ENCODE measurements around the gene ZBTB7C. TPM values are rescaled to one million over a fixed set of nuclear protein-coding genes. Genes with fewer than 3 reads are reported as not detected.
A peak's percentile ranks its signal among the peaks of the same experiment; 100 is the strongest.

Gene ZBTB7C
- total RNA-seq, 4 donors from 2014 or later: 26.0 to 50.6 (median 46.2) TPM

DNA sequence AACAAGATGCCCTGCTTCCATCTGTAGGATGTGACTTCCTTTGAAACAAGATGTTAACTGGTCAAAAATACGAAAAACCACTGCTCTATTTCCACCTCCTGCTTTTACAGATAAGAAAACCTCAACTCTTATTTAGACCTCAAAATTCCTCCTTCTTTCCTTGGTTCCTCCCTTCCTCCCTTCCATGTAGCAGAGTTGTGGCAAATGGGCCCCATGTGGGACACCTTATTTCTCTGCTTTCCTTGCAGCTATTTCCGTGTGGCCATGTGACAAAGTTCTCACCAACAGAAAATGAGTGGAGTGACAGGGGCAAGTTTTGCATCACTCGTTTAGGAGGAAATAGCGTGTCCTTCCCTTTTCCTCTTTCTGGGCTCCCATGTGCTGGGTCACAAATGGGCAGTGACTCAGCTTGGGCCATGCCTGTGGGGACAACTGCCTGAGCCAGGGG, 409.4 kb downstream of the ZBTB7C start:
- Histone ChIP-seq H3K4me1 (peaks cover 7% of the 10 kb centered on the region), H3K27me3 (no peaks in the 10 kb centered on the region), H3K36me3 (no peaks in the 10 kb centered on the region), H3K9me3 (no peaks in the 10 kb centered on the region), H3K27ac (no peak overlapping the region), H3K4me3 (no peak overlapping the region)
- DNase-seq (ENCODE audit: low spot score in 2 of 2): no peak
- TF ChIP-seq, protein P1, sequence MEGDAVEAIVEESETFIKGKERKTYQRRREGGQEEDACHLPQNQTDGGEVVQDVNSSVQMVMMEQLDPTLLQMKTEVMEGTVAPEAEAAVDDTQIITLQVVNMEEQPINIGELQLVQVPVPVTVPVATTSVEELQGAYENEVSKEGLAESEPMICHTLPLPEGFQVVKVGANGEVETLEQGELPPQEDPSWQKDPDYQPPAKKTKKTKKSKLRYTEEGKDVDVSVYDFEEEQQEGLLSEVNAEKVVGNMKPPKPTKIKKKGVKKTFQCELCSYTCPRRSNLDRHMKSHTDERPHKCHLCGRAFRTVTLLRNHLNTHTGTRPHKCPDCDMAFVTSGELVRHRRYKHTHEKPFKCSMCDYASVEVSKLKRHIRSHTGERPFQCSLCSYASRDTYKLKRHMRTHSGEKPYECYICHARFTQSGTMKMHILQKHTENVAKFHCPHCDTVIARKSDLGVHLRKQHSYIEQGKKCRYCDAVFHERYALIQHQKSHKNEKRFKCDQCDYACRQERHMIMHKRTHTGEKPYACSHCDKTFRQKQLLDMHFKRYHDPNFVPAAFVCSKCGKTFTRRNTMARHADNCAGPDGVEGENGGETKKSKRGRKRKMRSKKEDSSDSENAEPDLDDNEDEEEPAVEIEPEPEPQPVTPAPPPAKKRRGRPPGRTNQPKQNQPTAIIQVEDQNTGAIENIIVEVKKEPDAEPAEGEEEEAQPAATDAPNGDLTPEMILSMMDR (IDR thresholded peaks at IDR 0.05): no peak
- TF ChIP-seq POLR2A (IDR thresholded peaks at IDR 0.05): no peak
- no peak for TF ChIP-seq POLR2AphosphoS5 (IDR thresholded peaks at IDR 0.05)
- TF ChIP-seq EP300 (IDR thresholded peaks at IDR 0.05): no peak
- 84% methylated on average over 4 of the region's 4 CpGs for WGBS

DNA sequence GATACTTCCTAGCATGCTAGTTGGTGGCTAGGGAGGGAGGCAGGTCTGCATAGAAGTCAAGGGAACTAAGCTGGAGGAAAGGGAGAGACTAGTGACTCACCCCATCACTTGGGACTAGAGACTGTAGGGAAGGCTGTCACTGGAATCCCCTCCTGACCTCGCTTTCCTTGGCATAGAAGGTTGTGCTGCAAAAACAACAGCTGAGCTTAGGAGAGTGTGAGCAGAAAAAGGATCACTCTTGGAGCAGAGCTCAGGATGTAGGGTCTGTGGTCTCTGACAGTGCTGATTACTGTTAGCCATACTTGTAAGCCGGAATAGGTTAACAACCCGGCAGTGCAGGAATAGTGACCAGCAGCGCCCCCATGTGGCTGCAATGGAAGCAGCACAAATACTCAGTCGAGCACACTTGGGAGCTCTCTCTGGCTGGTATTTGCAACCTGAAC, 411.8 kb downstream of the ZBTB7C start:
- no peaks in the 10 kb centered on the region for H3K27me3 ChIP-seq
- H3K4me1 ChIP-seq: no peaks in the 10 kb centered on the region
- no peak overlapping the region for H3K27ac ChIP-seq
- no peak overlapping the region for H3K4me3 ChIP-seq
- H3K36me3 ChIP-seq: no peaks in the 10 kb centered on the region
- no peak for DNase-seq (ENCODE audit: low spot score in 2 of 2)
- H3K9me3 ChIP-seq: no peaks in the 10 kb centered on the region
- TF ChIP-seq POLR2A (IDR thresholded peaks at IDR 0.05) (no peak), POLR2AphosphoS5 (IDR thresholded peaks at IDR 0.05) (no peak), EP300 (IDR thresholded peaks at IDR 0.05) (no peak)
- TF ChIP-seq, protein P1 (IDR thresholded peaks at IDR 0.05): peak in 1 of 2 donors; percentile 9
- WGBS: 56% methylated on average over 5 of the region's 5 CpGs

DNA sequence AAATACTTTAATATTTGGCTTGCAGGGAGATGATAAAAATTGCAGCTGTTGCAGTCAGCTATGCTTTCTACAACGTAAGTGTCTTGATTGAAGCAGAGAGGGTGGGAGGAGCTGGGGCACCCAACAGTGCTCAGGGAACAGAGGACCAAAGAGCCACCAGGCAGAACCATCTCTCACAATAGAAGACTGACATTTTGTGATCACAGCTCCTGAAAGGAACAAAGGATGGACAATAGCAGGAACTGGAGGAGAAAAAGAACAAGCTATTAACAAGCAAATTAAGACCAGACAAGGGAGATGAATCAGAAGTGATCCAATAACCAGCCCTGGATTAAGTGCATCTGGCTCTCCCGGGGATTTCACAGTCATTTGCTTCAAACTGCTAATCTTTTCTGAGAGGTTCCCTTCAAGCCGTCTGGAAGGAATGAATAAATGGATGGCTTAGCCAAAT, 413.1 kb downstream of the ZBTB7C start:
- 28% methylated on average over 3 of the region's 3 CpGs for whole genome bisulfite sequencing
- TF ChIP-seq, protein P1 (IDR thresholded peaks at IDR 0.05): no peak
- TF ChIP-seq EP300 (IDR thresholded peaks at IDR 0.05) (no peak), POLR2AphosphoS5 (IDR thresholded peaks at IDR 0.05) (no peak), POLR2A (IDR thresholded peaks at IDR 0.05) (no peak)
- Histone ChIP-seq H3K27me3 (no peaks in the 10 kb centered on the region), H3K36me3 (no peaks in the 10 kb centered on the region), H3K4me3 (no peak overlapping the region), H3K9me3 (no peaks in the 10 kb centered on the region), H3K4me1 (no peaks in the 10 kb centered on the region), H3K27ac (no peak overlapping the region)
- DNase-seq (ENCODE audit: low spot score in 2 of 2): no peak

DNA sequence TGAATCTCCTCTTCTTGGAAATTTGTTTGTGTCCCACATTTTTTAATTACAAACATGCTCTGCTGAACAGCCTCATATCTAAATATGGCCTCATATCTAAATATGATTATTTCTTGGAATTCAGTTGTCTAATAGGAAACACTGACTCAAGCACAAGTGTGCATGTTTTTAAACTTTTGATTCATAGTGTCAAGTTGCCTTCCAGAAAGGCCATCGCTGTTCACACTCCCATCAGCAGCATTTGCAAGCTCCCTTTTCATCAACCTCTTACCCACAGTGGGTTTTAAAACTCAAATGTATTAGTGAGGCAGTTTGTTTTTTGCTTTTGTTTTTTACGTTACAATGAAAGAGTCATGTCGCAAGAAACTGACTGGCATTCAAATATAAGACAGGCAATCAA, 413.5 kb downstream of the ZBTB7C start:
- Histone ChIP-seq H3K4me3 (no peak overlapping the region), H3K9me3 (no peaks in the 10 kb centered on the region), H3K27me3 (no peaks in the 10 kb centered on the region), H3K4me1 (no peaks in the 10 kb centered on the region), H3K36me3 (no peaks in the 10 kb centered on the region), H3K27ac (no peak overlapping the region)
- TF ChIP-seq POLR2AphosphoS5 (IDR thresholded peaks at IDR 0.05) (no peak), POLR2A (IDR thresholded peaks at IDR 0.05) (no peak), EP300 (IDR thresholded peaks at IDR 0.05) (no peak)
- TF ChIP-seq, protein P1 (IDR thresholded peaks at IDR 0.05): no peak
- DNase-seq (ENCODE audit: low spot score in 2 of 2): no peak
- WGBS: 67% methylated on average over 3 of the region's 3 CpGs

DNA sequence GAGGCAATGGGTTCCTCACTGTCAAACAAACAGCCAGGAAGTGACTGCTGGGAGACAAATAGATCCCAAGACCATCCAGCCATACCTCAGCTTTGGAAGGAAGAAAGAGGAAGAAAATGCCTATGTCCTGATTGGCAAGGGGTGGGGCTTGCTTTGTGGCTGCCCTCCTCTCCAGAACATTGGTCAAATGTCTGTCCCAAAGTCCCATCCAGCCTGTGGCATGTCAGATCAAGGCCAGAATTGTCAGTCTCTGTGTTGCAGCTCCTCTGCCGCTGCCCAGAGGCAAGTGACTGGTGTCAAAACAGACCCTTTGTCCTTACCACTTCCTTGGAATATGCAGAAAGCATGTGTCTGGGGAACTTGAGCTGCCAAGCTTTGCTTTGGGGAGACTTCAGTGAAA, 415.8 kb downstream of the ZBTB7C start:
- Histone ChIP-seq H3K9me3 (no peaks in the 10 kb centered on the region), H3K27me3 (no peaks in the 10 kb centered on the region), H3K27ac (no peak overlapping the region), H3K4me1 (no peaks in the 10 kb centered on the region), H3K36me3 (no peaks in the 10 kb centered on the region), H3K4me3 (no peak overlapping the region)
- TF ChIP-seq POLR2AphosphoS5 (IDR thresholded peaks at IDR 0.05): no peak
- TF ChIP-seq EP300 (IDR thresholded peaks at IDR 0.05): no peak
- no peak for TF ChIP-seq POLR2A (IDR thresholded peaks at IDR 0.05)
- TF ChIP-seq, protein P1 (IDR thresholded peaks at IDR 0.05): no peak
- no peak for DNase-seq (ENCODE audit: low spot score in 2 of 2)
- no CpG with 5 or more reads among the region's 1 CpG for WGBS
